Endodermal cell (in vitro differentiated cells): ENCODE data around the gene TMEM8B. TPM values are rescaled to one million over a fixed set of nuclear protein-coding genes. Genes with fewer than 3 reads are reported as not detected.

Experiments used
- DNase-seq: peaks from one replicate; pipeline ENCODE4 v3.0.0-alpha.2; 2017
- H3K27ac ChIP-seq: 2 replicates; pipeline ENCODE4 v1.5.1; 2013; ENCODE audit warnings: mild to moderate bottlenecking, low read depth, low read length, moderate library complexity
- H3K27me3 ChIP-seq: 2 replicates; pipeline ENCODE4 v1.6.1; 2013; ENCODE audit warnings: mild to moderate bottlenecking, low read length, moderate library complexity; ENCODE audit not compliant: insufficient read depth, control insufficient read depth, poor library complexity, severe bottlenecking
- H3K36me3 ChIP-seq: 2 replicates; pipeline ENCODE4 v1.7.0; 2013; ENCODE audit warnings: mild to moderate bottlenecking, low read length, moderate library complexity; ENCODE audit not compliant: control insufficient read depth, insufficient read depth
- H3K4me1 ChIP-seq: one replicate; pipeline ENCODE4 v1.7.0; 2013; ENCODE audit warnings: low read length; ENCODE audit not compliant: control insufficient read depth, insufficient read depth
- H3K4me3 ChIP-seq: 2 replicates; pipeline ENCODE4 v1.5.1; 2013; ENCODE audit warnings: mild to moderate bottlenecking, low read length, moderate library complexity
- H3K9ac ChIP-seq: 2 replicates; pipeline ENCODE4 v1.6.1; 2013; ENCODE audit warnings: mild to moderate bottlenecking, low read length, moderate library complexity; ENCODE audit not compliant: poor library complexity, severe bottlenecking; ENCODE audit errors: extremely low read depth
- H3K9me3 ChIP-seq: 2 replicates; pipeline ENCODE4 v1.6.1; 2013; ENCODE audit warnings: mild to moderate bottlenecking, low read length, moderate library complexity; ENCODE audit not compliant: control insufficient read depth
- H3K27ac Mint-ChIP-seq: 2 replicates; pipeline ENCODE4 v1.8.0; 2020; ENCODE audit warnings: mixed read lengths
- H3K27me3 Mint-ChIP-seq: 2 replicates; pipeline ENCODE4 v1.8.0; 2021; ENCODE audit warnings: mild to moderate bottlenecking, mixed read lengths; ENCODE audit not compliant: insufficient read depth
- H3K36me3 Mint-ChIP-seq: 2 replicates; pipeline ENCODE4 v1.8.0; 2020; ENCODE audit warnings: low read depth, mixed read lengths
- H3K4me1 Mint-ChIP-seq: 2 replicates; pipeline ENCODE4 v1.8.0; 2020; ENCODE audit warnings: mixed read lengths
- H3K4me3 Mint-ChIP-seq: 2 replicates; pipeline ENCODE4 v1.8.0; 2020; ENCODE audit warnings: mild to moderate bottlenecking, moderate library complexity, mixed read lengths
- H3K9me3 Mint-ChIP-seq: 2 replicates; pipeline ENCODE4 v1.8.0; 2020; ENCODE audit warnings: mild to moderate bottlenecking, mixed read lengths
- WGBS, 2 experiments: methylation state at CpG; one replicate each; pipeline versions ENCODE4 v1.1.5 to v1.1.7; 2013; ENCODE audit warnings: missing lambda C conversion rate in 2 of 2, mixed read lengths in 1 of 2; ENCODE audit not compliant: insufficient coverage in 1 of 2, insufficient read length in 1 of 2; 5-methylcytosine and 5-hydroxymethylcytosine counted together
- total RNA-seq, 2 donors: library from RNA; stranded (reverse); fragmentation: NEBNext Ultra II Directional in 1 of 2; extraction: Animal tissue kit (Norgen Biotek cat#: 25700) in 1 of 2; gene quantifications; 2 replicates in 1 of 2; 3 replicates in 1 of 2; pipeline ENCODE4 v1.2.1, GENCODE V29; 2021
- TF ChIP-seq, protein P1 (sequence below): fragments of 200-600 bp; sonication (generic); conservative IDR thresholded peaks from 2 replicates; pipeline ENCODE4 v1.5.0; 2021; ENCODE audit warnings: antibody characterized with exemption, mild to moderate bottlenecking

TMEM8B gene
- total RNA-seq, 2 donors from 2014 or later, result 12.8 to 18.3 TPM

DNA sequence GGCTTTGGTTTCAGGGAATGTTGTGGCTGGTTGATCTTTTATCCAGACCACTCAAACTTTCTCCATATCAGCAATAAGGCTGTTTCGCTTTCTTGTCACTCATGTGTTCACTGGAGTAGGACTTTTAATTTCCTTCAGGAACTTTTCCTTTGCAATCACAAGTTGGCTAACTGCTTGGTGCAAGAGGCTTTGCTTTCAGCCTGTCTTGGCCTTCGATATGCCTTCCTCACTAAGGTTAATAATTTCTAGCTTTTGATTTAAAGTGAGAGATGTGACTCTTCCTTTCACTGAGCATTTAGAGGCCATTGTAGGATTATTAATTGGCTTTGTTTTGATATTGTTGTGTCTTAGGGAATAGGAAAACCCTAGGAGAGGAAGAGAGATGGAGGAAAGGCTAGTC lies 70.0 kb downstream of the TMEM8B start:
- no peak overlapping the region for H3K4me3 Mint-ChIP-seq
- no peaks in the 10 kb centered on the region for H3K9me3 ChIP-seq

DNA sequence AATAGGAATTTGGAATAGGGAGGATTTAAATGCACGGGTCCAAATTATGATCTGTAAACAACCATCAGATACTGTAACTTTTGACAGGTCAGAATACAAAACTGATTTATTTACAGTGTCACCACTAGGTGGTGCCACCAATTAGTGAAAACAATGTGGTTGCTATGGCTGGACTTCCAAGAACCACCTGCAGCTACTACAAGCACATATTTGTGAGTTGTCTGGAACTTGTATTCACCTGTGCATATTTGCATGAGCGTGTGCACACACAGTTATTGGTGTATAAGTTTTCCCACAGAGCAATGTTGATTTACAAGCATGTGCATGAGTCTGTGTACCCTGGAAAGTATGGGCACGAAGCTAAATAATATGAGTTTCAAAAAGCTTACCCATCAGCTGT lies 74.0 kb downstream of the TMEM8B start:
- Mint-ChIP-seq H3K9me3 (no peaks in the 10 kb centered on the region), H3K27ac (no peak overlapping the region), H3K36me3 (no peaks in the 10 kb centered on the region), H3K4me3 (no peak overlapping the region), H3K4me1 (peaks cover 12% of the 10 kb centered on the region), H3K27me3 (peaks cover 31% of the 10 kb centered on the region)
- H3K9ac ChIP-seq, result no peak overlapping the region
- H3K9me3 ChIP-seq, result no peaks in the 10 kb centered on the region
- peak; percentile 59 for DNase-seq
- peaks cover 8% of the 10 kb centered on the region for H3K4me1 ChIP-seq
- 39 to 44% methylated on average over 2 to 3 of the region's 3 CpGs for WGBS, 2 experiments
- H3K27ac ChIP-seq, result no peak overlapping the region
- H3K4me3 ChIP-seq, result no peak overlapping the region
- H3K27me3 ChIP-seq, result peaks cover 20% of the 10 kb centered on the region
- TF ChIP-seq, protein P1, sequence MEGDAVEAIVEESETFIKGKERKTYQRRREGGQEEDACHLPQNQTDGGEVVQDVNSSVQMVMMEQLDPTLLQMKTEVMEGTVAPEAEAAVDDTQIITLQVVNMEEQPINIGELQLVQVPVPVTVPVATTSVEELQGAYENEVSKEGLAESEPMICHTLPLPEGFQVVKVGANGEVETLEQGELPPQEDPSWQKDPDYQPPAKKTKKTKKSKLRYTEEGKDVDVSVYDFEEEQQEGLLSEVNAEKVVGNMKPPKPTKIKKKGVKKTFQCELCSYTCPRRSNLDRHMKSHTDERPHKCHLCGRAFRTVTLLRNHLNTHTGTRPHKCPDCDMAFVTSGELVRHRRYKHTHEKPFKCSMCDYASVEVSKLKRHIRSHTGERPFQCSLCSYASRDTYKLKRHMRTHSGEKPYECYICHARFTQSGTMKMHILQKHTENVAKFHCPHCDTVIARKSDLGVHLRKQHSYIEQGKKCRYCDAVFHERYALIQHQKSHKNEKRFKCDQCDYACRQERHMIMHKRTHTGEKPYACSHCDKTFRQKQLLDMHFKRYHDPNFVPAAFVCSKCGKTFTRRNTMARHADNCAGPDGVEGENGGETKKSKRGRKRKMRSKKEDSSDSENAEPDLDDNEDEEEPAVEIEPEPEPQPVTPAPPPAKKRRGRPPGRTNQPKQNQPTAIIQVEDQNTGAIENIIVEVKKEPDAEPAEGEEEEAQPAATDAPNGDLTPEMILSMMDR, result peak; percentile 85
- H3K36me3 ChIP-seq, result no peaks in the 10 kb centered on the region

More for the DNA sequence above, 70.0 kb downstream of the TMEM8B start:
- Mint-ChIP-seq H3K9me3 (no peaks in the 10 kb centered on the region), H3K27me3 (peaks cover 27% of the 10 kb centered on the region), H3K4me1 (no peaks in the 10 kb centered on the region), H3K36me3 (no peaks in the 10 kb centered on the region), H3K27ac (no peak overlapping the region)
- H3K4me1 ChIP-seq, result no peaks in the 10 kb centered on the region
- no peaks in the 10 kb centered on the region for H3K36me3 ChIP-seq
- no peak overlapping the region for H3K27ac ChIP-seq
- 87 to 95% methylated on average over 2 of the region's 2 CpGs for WGBS, 2 experiments
- TF ChIP-seq, protein P1, result no peak
- H3K4me3 ChIP-seq, result no peak overlapping the region
- H3K27me3 ChIP-seq, result peaks cover 25% of the 10 kb centered on the region
- H3K9ac ChIP-seq, result no peak overlapping the region
- DNase-seq, result no peak

DNA sequence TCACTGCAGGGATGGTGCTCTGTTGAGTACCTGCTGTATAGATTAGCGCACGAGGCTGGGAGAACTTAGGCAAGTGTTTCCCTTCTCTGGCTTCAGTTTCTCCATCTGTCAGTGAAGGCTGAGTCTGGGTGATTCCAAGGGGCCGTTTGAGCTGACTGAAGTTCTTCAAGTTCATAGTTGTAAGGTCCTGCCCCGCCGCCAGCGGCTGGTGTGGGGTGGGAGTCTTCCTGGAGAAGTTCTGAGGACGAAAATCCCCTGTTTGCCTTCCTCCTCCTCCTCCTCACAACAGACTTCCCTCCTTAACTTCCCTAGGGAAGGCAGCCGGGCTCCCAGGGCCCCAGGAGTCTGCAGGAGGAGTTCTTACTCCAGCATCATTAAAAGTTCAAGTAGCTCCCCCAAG lies 75.3 kb downstream of the TMEM8B start:
- WGBS, 2 experiments, result 85 to 90% methylated on average over 2 to 8 of the region's 8 CpGs
- Histone ChIP-seq H3K36me3 (no peaks in the 10 kb centered on the region), H3K9ac (no peak overlapping the region), H3K9me3 (no peaks in the 10 kb centered on the region), H3K4me1 (peaks cover 13% of the 10 kb centered on the region), H3K4me3 (no peak overlapping the region), H3K27me3 (peaks cover 8% of the 10 kb centered on the region), H3K27ac (no peak overlapping the region)
- Mint-ChIP-seq H3K27ac (no peak overlapping the region), H3K4me3 (no peak overlapping the region), H3K27me3 (peaks cover 21% of the 10 kb centered on the region), H3K36me3 (no peaks in the 10 kb centered on the region), H3K4me1 (peaks cover 24% of the 10 kb centered on the region), H3K9me3 (no peaks in the 10 kb centered on the region)
- peak; percentile 44 for DNase-seq
- TF ChIP-seq, protein P1, result no peak
